Measurements from ENCODE around the gene SYT14.
A peak's percentile ranks its signal among the peaks of the same experiment; 100 is the strongest.
"Not testable (repeated sequence)": the region's sequence is repeated elsewhere in the genome, so short reads cannot be mapped to it uniquely, and the experiment has no call there.

Gene SYT14

DNA sequence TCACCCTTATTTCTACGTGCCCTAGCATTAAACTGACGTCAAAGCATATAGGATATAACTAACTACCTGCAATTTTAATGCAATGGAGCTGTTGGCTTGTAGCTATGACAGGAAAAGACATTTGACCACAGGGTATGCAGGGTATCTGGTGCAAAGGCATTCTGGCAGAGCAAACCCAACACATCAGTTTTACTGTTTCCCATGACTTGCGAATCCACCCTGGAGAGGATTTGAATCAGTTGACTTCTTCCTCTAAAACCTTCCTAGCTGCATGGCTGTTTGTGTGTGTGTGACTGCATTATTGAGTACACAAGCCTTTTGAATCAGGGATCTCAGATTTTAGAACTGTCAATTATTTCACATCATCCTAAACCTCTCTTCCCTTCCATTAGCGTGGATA, 41.7 kb upstream of the SYT14 start:
- no peak overlapping the region for H3K4me3 ChIP-seq (ENCODE audit: control insufficient read depth, low read depth, low read length)
- TF ChIP-seq, protein P1, sequence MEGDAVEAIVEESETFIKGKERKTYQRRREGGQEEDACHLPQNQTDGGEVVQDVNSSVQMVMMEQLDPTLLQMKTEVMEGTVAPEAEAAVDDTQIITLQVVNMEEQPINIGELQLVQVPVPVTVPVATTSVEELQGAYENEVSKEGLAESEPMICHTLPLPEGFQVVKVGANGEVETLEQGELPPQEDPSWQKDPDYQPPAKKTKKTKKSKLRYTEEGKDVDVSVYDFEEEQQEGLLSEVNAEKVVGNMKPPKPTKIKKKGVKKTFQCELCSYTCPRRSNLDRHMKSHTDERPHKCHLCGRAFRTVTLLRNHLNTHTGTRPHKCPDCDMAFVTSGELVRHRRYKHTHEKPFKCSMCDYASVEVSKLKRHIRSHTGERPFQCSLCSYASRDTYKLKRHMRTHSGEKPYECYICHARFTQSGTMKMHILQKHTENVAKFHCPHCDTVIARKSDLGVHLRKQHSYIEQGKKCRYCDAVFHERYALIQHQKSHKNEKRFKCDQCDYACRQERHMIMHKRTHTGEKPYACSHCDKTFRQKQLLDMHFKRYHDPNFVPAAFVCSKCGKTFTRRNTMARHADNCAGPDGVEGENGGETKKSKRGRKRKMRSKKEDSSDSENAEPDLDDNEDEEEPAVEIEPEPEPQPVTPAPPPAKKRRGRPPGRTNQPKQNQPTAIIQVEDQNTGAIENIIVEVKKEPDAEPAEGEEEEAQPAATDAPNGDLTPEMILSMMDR (IDR thresholded peaks at IDR 0.05; ENCODE audit: control insufficient read depth, insufficient read depth, low read depth, low read length, missing control alignments) = no peak
- no peak for DNase-seq (ENCODE audit: low read depth)

- DNase-seq (ENCODE audit: low read depth) = not testable (repeated sequence)
Observed at GRCh38 chr1:209898271-209898670, 39.7 kb upstream of the SYT14 start.

GRCh38 chr1:209898851-209899250, 39.2 kb upstream of the SYT14 start:
- DNase-seq (ENCODE audit: low read depth); H3K4me3 ChIP-seq (ENCODE audit: control insufficient read depth, low read depth, low read length): not testable (repeated sequence)

More at GRCh38 chr1:209898271-209898670, 39.7 kb upstream of the SYT14 start:
- not testable (repeated sequence) for H3K4me3 ChIP-seq (ENCODE audit: control insufficient read depth, low read depth, low read length)

DNA sequence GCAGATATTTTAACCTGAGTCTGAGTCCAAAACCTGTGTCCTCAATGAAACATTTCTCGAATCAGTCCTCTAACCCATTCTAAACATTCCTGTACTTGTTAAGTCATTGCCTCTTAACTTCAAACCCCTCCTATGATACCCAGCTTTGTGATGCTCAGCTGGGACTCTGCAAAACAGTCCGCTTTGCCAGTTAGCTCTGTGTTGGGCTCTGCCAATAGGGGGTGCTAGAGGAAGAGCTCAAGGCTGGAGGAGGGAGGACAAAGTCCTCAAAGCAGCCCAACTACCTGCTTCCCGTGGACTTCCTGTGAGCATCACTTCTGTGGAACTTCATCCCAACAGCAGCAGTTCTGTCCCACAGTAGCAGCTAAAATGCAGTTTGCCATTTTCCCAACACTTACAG, 38.1 kb upstream of the SYT14 start:
- DNase-seq (ENCODE audit: low read depth) = no peak
- TF ChIP-seq, protein P1 (IDR thresholded peaks at IDR 0.05; ENCODE audit: control insufficient read depth, insufficient read depth, low read depth, low read length, missing control alignments) = peak; percentile 44
- no peak overlapping the region for H3K4me3 ChIP-seq (ENCODE audit: control insufficient read depth, low read depth, low read length)

GRCh38 chr1:209900734-209901133, 37.3 kb upstream of the SYT14 start:
- H3K4me3 ChIP-seq (ENCODE audit: control insufficient read depth, low read depth, low read length) = no peak overlapping the region
- TF ChIP-seq, protein P1 (IDR thresholded peaks at IDR 0.05; ENCODE audit: control insufficient read depth, insufficient read depth, low read depth, low read length, missing control alignments) = no peak
- DNase-seq (ENCODE audit: low read depth) = peak; percentile 32

GRCh38 chr1:209901211-209901610, 36.8 kb upstream of the SYT14 start:
- no peak for DNase-seq (ENCODE audit: low read depth)
- TF ChIP-seq, protein P1 (IDR thresholded peaks at IDR 0.05; ENCODE audit: control insufficient read depth, insufficient read depth, low read depth, low read length, missing control alignments) = no peak
- no peak overlapping the region for H3K4me3 ChIP-seq (ENCODE audit: control insufficient read depth, low read depth, low read length)

GRCh38 chr1:209904774-209905173, 33.2 kb upstream of the SYT14 start:
- H3K4me3 ChIP-seq (ENCODE audit: control insufficient read depth, low read depth, low read length); DNase-seq (ENCODE audit: low read depth): not testable (repeated sequence)

GRCh38 chr1:209911746-209912145, 26.3 kb upstream of the SYT14 start:
- DNase-seq (ENCODE audit: low read depth) = no peak
- TF ChIP-seq, protein P1 (IDR thresholded peaks at IDR 0.05; ENCODE audit: control insufficient read depth, insufficient read depth, low read depth, low read length, missing control alignments) = no peak
- H3K4me3 ChIP-seq (ENCODE audit: control insufficient read depth, low read depth, low read length) = no peak overlapping the region

All from AG09309 (cell line).